ENCODE data around the gene XYLT1. TPM values are rescaled to one million over a fixed set of nuclear protein-coding genes. Genes with fewer than 3 reads are reported as not detected.

Gene XYLT1
- total RNA-seq, 1 donor from 2014 or later = 9.4 TPM

DNA sequence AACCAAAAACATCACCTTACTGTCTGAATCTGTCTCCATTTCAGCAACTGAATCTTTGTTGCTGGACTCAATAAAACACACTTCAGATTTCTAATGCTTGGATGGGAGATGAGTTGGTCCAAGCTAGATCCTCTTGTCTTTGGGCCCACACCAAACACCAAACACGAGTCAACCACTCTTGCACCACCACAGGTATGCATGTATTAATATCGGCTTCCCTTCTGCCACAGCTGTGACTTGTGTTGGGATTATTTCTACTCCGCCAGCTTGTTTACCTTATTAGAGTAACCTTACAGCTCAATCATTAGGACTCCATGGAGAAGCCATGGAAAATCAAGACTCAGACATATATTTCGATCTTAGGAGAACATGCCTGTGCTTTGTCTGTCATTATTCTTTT is 49.9 kb downstream of the XYLT1 start:
- peaks cover 0 to under 1% (median 0%) of the 10 kb centered on the region in 3 donors for H3K27me3 ChIP-seq (ENCODE audit: control insufficient read depth in 3 of 3, insufficient read depth in 3 of 3, low read length in 3 of 3)
- H3K36me3 ChIP-seq (ENCODE audit: control insufficient read depth in 3 of 3, insufficient read depth in 3 of 3, low read length in 3 of 3) = no peaks in the 10 kb centered on the region
- peaks cover 5 to 11% (median 8%) of the 10 kb centered on the region in 3 donors for H3K4me1 ChIP-seq (ENCODE audit: control insufficient read depth in 3 of 3, insufficient read depth in 3 of 3, low read length in 3 of 3)
- no peak overlapping the region for H3K27ac ChIP-seq (ENCODE audit: low read depth, low read length)
- H3K9ac ChIP-seq (ENCODE audit: low read depth in 1 of 3, low read length in 3 of 3) = no peak overlapping the region
- no peak overlapping the region for H3K4me3 ChIP-seq (ENCODE audit: low read length in 3 of 3)
- peaks cover 0 to 2% (median 0%) of the 10 kb centered on the region in 3 donors for H3K9me3 ChIP-seq (ENCODE audit: control insufficient read depth in 3 of 3, low read length in 3 of 3)

- Histone ChIP-seq H3K9me3 (ENCODE audit: control insufficient read depth in 3 of 3, low read length in 3 of 3) (no peaks in the 10 kb centered on the region), H3K4me1 (ENCODE audit: control insufficient read depth in 3 of 3, insufficient read depth in 3 of 3, low read length in 3 of 3) (peaks cover 5 to 11% (median 8%) of the 10 kb centered on the region in 3 donors), H3K36me3 (ENCODE audit: control insufficient read depth in 3 of 3, insufficient read depth in 3 of 3, low read length in 3 of 3) (no peaks in the 10 kb centered on the region), H3K27ac (ENCODE audit: low read depth, low read length) (no peak overlapping the region), H3K27me3 (ENCODE audit: control insufficient read depth in 3 of 3, insufficient read depth in 3 of 3, low read length in 3 of 3) (peaks cover 0 to 3% (median 0%) of the 10 kb centered on the region in 3 donors), H3K9ac (ENCODE audit: low read depth in 1 of 3, low read length in 3 of 3) (no peak overlapping the region), H3K4me3 (ENCODE audit: low read length in 3 of 3) (no peak overlapping the region)
Measured at GRCh38 chr16:17419266-17419665, 51.5 kb downstream of the XYLT1 start.

- peaks cover 0 to 3% (median 0%) of the 10 kb centered on the region in 3 donors for H3K27me3 ChIP-seq (ENCODE audit: control insufficient read depth in 3 of 3, insufficient read depth in 3 of 3, low read length in 3 of 3)
- H3K27ac ChIP-seq (ENCODE audit: low read depth, low read length) = peak overlapping the region; percentile 50
- H3K4me1 ChIP-seq (ENCODE audit: control insufficient read depth in 3 of 3, insufficient read depth in 3 of 3, low read length in 3 of 3) = peaks cover 7 to 11% (median 8%) of the 10 kb centered on the region in 3 donors
Measured at GRCh38 chr16:17417740-17418139, 53.0 kb downstream of the XYLT1 start.

DNA sequence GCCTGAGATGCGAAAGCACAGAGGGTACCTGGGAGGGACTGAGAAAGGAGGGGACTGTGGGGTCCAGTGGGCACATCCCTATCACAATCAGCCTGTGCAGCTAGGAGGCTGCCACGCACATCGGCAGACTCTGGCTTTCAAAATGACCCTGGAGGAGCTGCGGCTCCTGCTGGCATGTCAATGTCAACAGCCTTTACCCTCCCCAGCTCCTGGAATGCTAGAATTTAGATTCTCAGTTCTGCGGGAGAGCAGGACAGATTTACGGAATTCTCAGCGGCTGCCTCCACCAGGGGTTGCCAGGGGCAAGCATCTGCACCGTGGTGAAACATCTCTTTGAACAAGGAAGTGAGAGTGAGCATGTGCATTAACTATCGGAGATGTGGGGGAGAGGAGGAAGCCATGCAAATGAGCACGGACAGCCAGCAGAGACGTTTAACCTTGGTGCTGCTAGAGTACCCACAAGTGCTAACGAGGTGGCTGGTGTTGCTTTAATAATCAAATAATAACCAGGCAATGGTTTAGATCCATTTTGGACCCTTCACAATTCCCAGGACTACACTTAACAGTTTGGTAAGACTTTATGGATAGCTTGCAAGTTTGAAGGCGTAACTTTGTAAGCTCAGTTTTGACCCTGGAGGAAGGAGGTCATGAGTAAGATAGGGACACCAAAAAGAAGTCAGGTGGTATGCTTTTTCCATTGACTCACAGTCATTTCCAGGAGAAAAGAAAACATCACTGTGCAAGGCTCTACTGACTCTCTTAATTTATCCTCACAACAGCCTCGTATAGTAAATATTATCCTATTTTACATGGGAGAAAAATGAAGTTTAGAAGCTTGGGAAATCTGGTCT is 54.1 kb downstream of the XYLT1 start:
- peaks cover 0 to 3% (median 0%) of the 10 kb centered on the region in 3 donors for H3K27me3 ChIP-seq (ENCODE audit: control insufficient read depth in 3 of 3, insufficient read depth in 3 of 3, low read length in 3 of 3)
- H3K36me3 ChIP-seq (ENCODE audit: control insufficient read depth in 3 of 3, insufficient read depth in 3 of 3, low read length in 3 of 3) = no peaks in the 10 kb centered on the region
- peaks cover 7 to 11% (median 8%) of the 10 kb centered on the region in 3 donors for H3K4me1 ChIP-seq (ENCODE audit: control insufficient read depth in 3 of 3, insufficient read depth in 3 of 3, low read length in 3 of 3)
- peak overlapping the region in 2 of 3 donors; percentile 4 to 6 for H3K4me3 ChIP-seq (ENCODE audit: low read length in 3 of 3)
- H3K9me3 ChIP-seq (ENCODE audit: control insufficient read depth in 3 of 3, low read length in 3 of 3) = no peaks in the 10 kb centered on the region
- peak overlapping the region; percentile 50 for H3K27ac ChIP-seq (ENCODE audit: low read depth, low read length)
- peak overlapping the region in 1 of 3 donors; percentile 25 for H3K9ac ChIP-seq (ENCODE audit: low read depth in 1 of 3, low read length in 3 of 3)

More at GRCh38 chr16:17417740-17418139, 53.0 kb downstream of the XYLT1 start:
- Histone ChIP-seq H3K4me3 (ENCODE audit: low read length in 3 of 3) (no peak overlapping the region), H3K36me3 (ENCODE audit: control insufficient read depth in 3 of 3, insufficient read depth in 3 of 3, low read length in 3 of 3) (no peaks in the 10 kb centered on the region), H3K9ac (ENCODE audit: low read depth in 1 of 3, low read length in 3 of 3) (no peak overlapping the region), H3K9me3 (ENCODE audit: control insufficient read depth in 3 of 3, low read length in 3 of 3) (no peaks in the 10 kb centered on the region)

DNA sequence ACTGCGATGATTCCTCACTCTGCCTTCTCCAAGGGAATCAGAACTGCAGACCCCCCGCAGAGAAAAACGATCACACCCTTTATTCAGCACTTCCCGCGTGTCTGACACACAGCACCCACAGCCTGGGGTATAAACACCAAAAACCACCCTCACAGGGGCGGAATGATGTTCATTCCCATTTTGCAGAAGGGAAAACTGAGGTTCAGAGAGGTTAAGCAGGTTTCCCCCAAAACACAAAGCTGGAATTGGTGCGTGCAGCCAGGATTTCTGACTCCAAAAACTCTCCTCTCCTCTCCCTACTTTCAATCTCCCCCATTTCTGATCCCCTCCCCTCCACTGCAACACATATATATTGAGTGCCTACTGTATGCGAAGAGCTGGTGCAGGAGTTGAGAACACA is 55.8 kb downstream of the XYLT1 start:
- Histone ChIP-seq H3K36me3 (ENCODE audit: control insufficient read depth in 3 of 3, insufficient read depth in 3 of 3, low read length in 3 of 3) (no peaks in the 10 kb centered on the region), H3K27ac (ENCODE audit: low read depth, low read length) (no peak overlapping the region)

GRCh38 chr16:17414421-17414820 is 56.3 kb downstream of the XYLT1 start:
- no peaks in the 10 kb centered on the region for H3K36me3 ChIP-seq (ENCODE audit: control insufficient read depth in 3 of 3, insufficient read depth in 3 of 3, low read length in 3 of 3)
- no peaks in the 10 kb centered on the region for H3K9me3 ChIP-seq (ENCODE audit: control insufficient read depth in 3 of 3, low read length in 3 of 3)
- H3K27ac ChIP-seq (ENCODE audit: low read depth, low read length) = no peak overlapping the region
- H3K9ac ChIP-seq (ENCODE audit: low read depth in 1 of 3, low read length in 3 of 3) = no peak overlapping the region
- peaks cover 0 to 3% (median 0%) of the 10 kb centered on the region in 3 donors for H3K27me3 ChIP-seq (ENCODE audit: control insufficient read depth in 3 of 3, insufficient read depth in 3 of 3, low read length in 3 of 3)
- H3K4me3 ChIP-seq (ENCODE audit: low read length in 3 of 3) = no peak overlapping the region
- H3K4me1 ChIP-seq (ENCODE audit: control insufficient read depth in 3 of 3, insufficient read depth in 3 of 3, low read length in 3 of 3) = peaks cover 7 to 11% (median 8%) of the 10 kb centered on the region in 3 donors

More for the DNA sequence above, 55.8 kb downstream of the XYLT1 start:
- H3K27me3 ChIP-seq (ENCODE audit: control insufficient read depth in 3 of 3, insufficient read depth in 3 of 3, low read length in 3 of 3) = peaks cover 0 to 3% (median 0%) of the 10 kb centered on the region in 3 donors
- no peaks in the 10 kb centered on the region for H3K9me3 ChIP-seq (ENCODE audit: control insufficient read depth in 3 of 3, low read length in 3 of 3)
- no peak overlapping the region for H3K4me3 ChIP-seq (ENCODE audit: low read length in 3 of 3)
- H3K9ac ChIP-seq (ENCODE audit: low read depth in 1 of 3, low read length in 3 of 3) = no peak overlapping the region
- H3K4me1 ChIP-seq (ENCODE audit: control insufficient read depth in 3 of 3, insufficient read depth in 3 of 3, low read length in 3 of 3) = peaks cover 7 to 11% (median 8%) of the 10 kb centered on the region in 3 donors

DNA sequence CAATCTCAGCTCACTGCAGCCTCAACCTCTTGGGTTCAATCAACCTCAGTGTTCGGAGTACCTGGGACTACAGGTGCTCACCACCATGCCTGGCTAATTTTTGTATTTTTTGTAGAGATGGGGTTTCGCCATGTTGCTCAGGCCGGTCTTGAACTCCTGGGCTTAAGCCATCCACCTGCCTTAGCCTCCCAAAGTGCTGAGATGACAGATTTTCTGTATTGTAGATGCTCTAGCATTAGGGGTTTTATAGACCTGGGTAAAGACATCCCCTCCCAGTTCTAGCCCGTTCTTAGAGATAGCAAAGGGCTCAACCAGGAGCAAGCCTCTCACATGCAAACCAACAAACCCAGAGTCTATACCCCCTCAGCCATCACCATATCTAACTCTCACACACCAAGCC is 57.3 kb downstream of the XYLT1 start:
- Histone ChIP-seq H3K4me1 (ENCODE audit: control insufficient read depth in 3 of 3, insufficient read depth in 3 of 3, low read length in 3 of 3) (peaks cover 7 to 11% (median 8%) of the 10 kb centered on the region in 3 donors), H3K9me3 (ENCODE audit: control insufficient read depth in 3 of 3, low read length in 3 of 3) (no peaks in the 10 kb centered on the region), H3K27ac (ENCODE audit: low read depth, low read length) (no peak overlapping the region), H3K36me3 (ENCODE audit: control insufficient read depth in 3 of 3, insufficient read depth in 3 of 3, low read length in 3 of 3) (no peaks in the 10 kb centered on the region), H3K4me3 (ENCODE audit: low read length in 3 of 3) (no peak overlapping the region), H3K9ac (ENCODE audit: low read depth in 1 of 3, low read length in 3 of 3) (no peak overlapping the region), H3K27me3 (ENCODE audit: control insufficient read depth in 3 of 3, insufficient read depth in 3 of 3, low read length in 3 of 3) (peaks cover 0 to 3% (median 0%) of the 10 kb centered on the region in 3 donors)

DNA sequence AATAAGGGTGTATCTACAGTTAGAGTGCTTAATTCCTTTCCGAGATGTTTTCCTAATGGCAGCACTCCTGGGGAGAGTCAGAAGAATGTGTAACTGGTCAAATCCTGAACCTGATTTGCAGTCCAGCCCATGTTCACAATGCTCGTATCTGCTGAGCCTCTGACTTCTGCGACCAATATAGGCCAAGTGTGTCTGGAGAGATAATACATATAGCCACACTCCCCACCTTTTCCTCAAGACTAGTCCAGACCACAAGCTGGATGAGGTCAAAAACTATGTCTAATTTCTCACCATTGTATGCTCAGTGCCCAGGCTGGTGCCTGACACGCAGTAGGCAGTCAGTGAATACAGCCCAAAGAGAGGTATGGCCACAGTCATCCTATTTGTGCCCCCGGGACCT is 58.0 kb downstream of the XYLT1 start:
- Histone ChIP-seq H3K27me3 (ENCODE audit: control insufficient read depth in 3 of 3, insufficient read depth in 3 of 3, low read length in 3 of 3) (peaks cover 0 to 3% (median 0%) of the 10 kb centered on the region in 3 donors), H3K4me1 (ENCODE audit: control insufficient read depth in 3 of 3, insufficient read depth in 3 of 3, low read length in 3 of 3) (peaks cover 7 to 11% (median 8%) of the 10 kb centered on the region in 3 donors), H3K36me3 (ENCODE audit: control insufficient read depth in 3 of 3, insufficient read depth in 3 of 3, low read length in 3 of 3) (no peaks in the 10 kb centered on the region), H3K9ac (ENCODE audit: low read depth in 1 of 3, low read length in 3 of 3) (no peak overlapping the region), H3K27ac (ENCODE audit: low read depth, low read length) (peak overlapping the region; percentile 26), H3K4me3 (ENCODE audit: low read length in 3 of 3) (no peak overlapping the region), H3K9me3 (ENCODE audit: control insufficient read depth in 3 of 3, low read length in 3 of 3) (no peaks in the 10 kb centered on the region)

- H3K27me3 ChIP-seq (ENCODE audit: control insufficient read depth in 3 of 3, insufficient read depth in 3 of 3, low read length in 3 of 3) = peaks cover 0 to 3% (median 0%) of the 10 kb centered on the region in 3 donors
- H3K36me3 ChIP-seq (ENCODE audit: control insufficient read depth in 3 of 3, insufficient read depth in 3 of 3, low read length in 3 of 3) = no peaks in the 10 kb centered on the region
- H3K9ac ChIP-seq (ENCODE audit: low read depth in 1 of 3, low read length in 3 of 3) = no peak overlapping the region
- no peaks in the 10 kb centered on the region for H3K9me3 ChIP-seq (ENCODE audit: control insufficient read depth in 3 of 3, low read length in 3 of 3)
- no peak overlapping the region for H3K4me3 ChIP-seq (ENCODE audit: low read length in 3 of 3)
- peaks cover 4 to 10% (median 8%) of the 10 kb centered on the region in 3 donors for H3K4me1 ChIP-seq (ENCODE audit: control insufficient read depth in 3 of 3, insufficient read depth in 3 of 3, low read length in 3 of 3)
- H3K27ac ChIP-seq (ENCODE audit: low read depth, low read length) = no peak overlapping the region
Measured at GRCh38 chr16:17412221-17412620, 58.5 kb downstream of the XYLT1 start.

DNA sequence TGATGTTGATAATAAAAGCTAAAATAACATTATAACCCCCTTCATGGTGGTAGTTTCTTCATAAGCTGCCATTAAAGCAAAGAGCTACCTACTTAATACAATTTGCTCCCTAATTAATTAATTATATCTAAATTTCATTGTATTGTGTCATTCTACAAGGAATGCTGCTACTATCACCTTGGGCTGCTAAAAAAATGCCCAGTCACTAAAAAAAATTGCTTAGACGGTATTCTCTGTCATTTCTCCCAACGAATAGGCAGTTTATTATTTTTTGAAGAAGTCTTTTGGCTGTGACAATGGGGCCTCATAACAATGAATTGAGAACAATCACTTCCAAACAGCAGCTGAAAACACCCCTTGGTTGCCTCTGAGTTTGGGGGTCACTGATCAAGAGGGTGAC is 59.5 kb downstream of the XYLT1 start:
- no peak overlapping the region for H3K9ac ChIP-seq (ENCODE audit: low read depth in 1 of 3, low read length in 3 of 3)
- H3K9me3 ChIP-seq (ENCODE audit: control insufficient read depth in 3 of 3, low read length in 3 of 3) = no peaks in the 10 kb centered on the region
- H3K4me1 ChIP-seq (ENCODE audit: control insufficient read depth in 3 of 3, insufficient read depth in 3 of 3, low read length in 3 of 3) = peaks cover 3% of the 10 kb centered on the region in 3 donors
- H3K4me3 ChIP-seq (ENCODE audit: low read length in 3 of 3) = no peak overlapping the region
- H3K36me3 ChIP-seq (ENCODE audit: control insufficient read depth in 3 of 3, insufficient read depth in 3 of 3, low read length in 3 of 3) = no peaks in the 10 kb centered on the region
- H3K27ac ChIP-seq (ENCODE audit: low read depth, low read length) = no peak overlapping the region
- peaks cover 0 to 3% (median 0%) of the 10 kb centered on the region in 3 donors for H3K27me3 ChIP-seq (ENCODE audit: control insufficient read depth in 3 of 3, insufficient read depth in 3 of 3, low read length in 3 of 3)
